ENCODE results near the gene WWOX. TPM values are rescaled to one million over a fixed set of nuclear protein-coding genes. Genes with fewer than 3 reads are reported as not detected.

WWOX gene
- total RNA-seq, 1 donor from 2014 or later = 7.3 TPM

- Histone ChIP-seq H3K36me3 (ENCODE audit: insufficient read depth, low read length) (no peaks in the 10 kb centered on the region), H3K9ac (ENCODE audit: low read length) (no peak overlapping the region), H3K79me2 (ENCODE audit: insufficient read depth, low read length) (no peaks in the 10 kb centered on the region), H2AFZ (ENCODE audit: low read depth, low read length) (no peak overlapping the region), H3K27me3 (ENCODE audit: insufficient read depth, low read length) (no peaks in the 10 kb centered on the region), H4K20me1 (ENCODE audit: insufficient read depth, low read length) (no peaks in the 10 kb centered on the region), H3K4me2 (ENCODE audit: low read length) (no peak overlapping the region), H3K9me3 (ENCODE audit: insufficient read depth, low read depth, low read length) (no peaks in the 10 kb centered on the region), H3K27ac (ENCODE audit: low read depth, low read length) (no peak overlapping the region), H3K4me3 (ENCODE audit: insufficient read depth, low read depth, low read length) (no peak overlapping the region), H3K4me1 (ENCODE audit: insufficient read depth, low read length) (peaks cover 2% of the 10 kb centered on the region)
- no peak overlapping the region for H3K27ac Mint-ChIP-seq (ENCODE audit: unreplicated experiment)
- peaks cover 5% of the 10 kb centered on the region for H3K9me3 Mint-ChIP-seq (ENCODE audit: unreplicated experiment)
- no peak for TF ChIP-seq CTCF (IDR thresholded peaks at IDR 0.05; ENCODE audit: insufficient read depth, low read depth, low read length)
- TF ChIP-seq EZH2 (IDR thresholded peaks at IDR 0.05; ENCODE audit: insufficient read depth, low read length) = no peak
- H3K36me3 Mint-ChIP-seq (ENCODE audit: low read depth, unreplicated experiment) = no peaks in the 10 kb centered on the region
- H3K4me1 Mint-ChIP-seq (ENCODE audit: low read depth, unreplicated experiment) = peaks cover 4% of the 10 kb centered on the region
- FAIRE-seq (no peak), DNase-seq (ENCODE audit: low read depth) (no peak)
- no peaks in the 10 kb centered on the region for H3K27me3 Mint-ChIP-seq (ENCODE audit: low read depth, unreplicated experiment)
- H3K4me3 Mint-ChIP-seq (ENCODE audit: unreplicated experiment) = no peak overlapping the region
Measured at GRCh38 chr16:78102122-78102660, 2.7 kb downstream of the WWOX start.

GRCh38 chr16:78102865-78103264 is 3.4 kb downstream of the WWOX start:
- no peak for FAIRE-seq

More at GRCh38 chr16:78102865-78103264, 3.4 kb downstream of the WWOX start:
- Histone ChIP-seq H3K9me3 (ENCODE audit: insufficient read depth, low read depth, low read length) (no peaks in the 10 kb centered on the region), H3K9ac (ENCODE audit: low read length) (no peak overlapping the region), H3K27ac (ENCODE audit: low read depth, low read length) (no peak overlapping the region), H2AFZ (ENCODE audit: low read depth, low read length) (no peak overlapping the region), H3K27me3 (ENCODE audit: insufficient read depth, low read length) (no peaks in the 10 kb centered on the region), H3K79me2 (ENCODE audit: insufficient read depth, low read length) (no peaks in the 10 kb centered on the region), H3K4me1 (ENCODE audit: insufficient read depth, low read length) (peaks cover 2% of the 10 kb centered on the region), H3K4me2 (ENCODE audit: low read length) (no peak overlapping the region), H3K4me3 (ENCODE audit: insufficient read depth, low read depth, low read length) (no peak overlapping the region), H4K20me1 (ENCODE audit: insufficient read depth, low read length) (no peaks in the 10 kb centered on the region), H3K36me3 (ENCODE audit: insufficient read depth, low read length) (no peaks in the 10 kb centered on the region)
- TF ChIP-seq CTCF (IDR thresholded peaks at IDR 0.05; ENCODE audit: insufficient read depth, low read depth, low read length) (no peak), EZH2 (IDR thresholded peaks at IDR 0.05; ENCODE audit: insufficient read depth, low read length) (no peak)
- H3K27ac Mint-ChIP-seq (ENCODE audit: unreplicated experiment) = no peak overlapping the region
- no peak for DNase-seq (ENCODE audit: low read depth)
- no peaks in the 10 kb centered on the region for H3K36me3 Mint-ChIP-seq (ENCODE audit: low read depth, unreplicated experiment)
- H3K27me3 Mint-ChIP-seq (ENCODE audit: low read depth, unreplicated experiment) = no peaks in the 10 kb centered on the region
- H3K4me1 Mint-ChIP-seq (ENCODE audit: low read depth, unreplicated experiment) = peaks cover 4% of the 10 kb centered on the region
- peaks cover 5% of the 10 kb centered on the region for H3K9me3 Mint-ChIP-seq (ENCODE audit: unreplicated experiment)
- no peak overlapping the region for H3K4me3 Mint-ChIP-seq (ENCODE audit: unreplicated experiment)
